Brain microvascular endothelial cell (primary cell): Measurements from ENCODE around the gene DBP.
"Not testable (repeated sequence)": the region's sequence is repeated elsewhere in the genome, so short reads cannot be mapped to it uniquely, and the experiment has no call there.

ENCODE experiments used
- DNase-seq: peaks from one replicate; pipeline ENCODE4 v3.0.0-alpha.2; 2020
- H3K27ac ChIP-seq: fragments of 250-450 bp; sonication (Bioruptor Pico); 2 replicates; pipeline ENCODE4 v1.5.1; 2020; ENCODE audit warnings: mild to moderate bottlenecking, moderate library complexity
- H3K27me3 ChIP-seq: fragments of 250-450 bp; sonication (Bioruptor Pico); replicated peaks from 2 replicates; pipeline ENCODE4 v1.5.1; 2020; ENCODE audit warnings: mild to moderate bottlenecking
- H3K36me3 ChIP-seq: fragments of 250-450 bp; sonication (Bioruptor Pico); replicated peaks from 2 replicates; pipeline ENCODE4 v1.5.1; 2020; ENCODE audit warnings: mild to moderate bottlenecking
- H3K4me3 ChIP-seq: 2 replicates; pipeline ENCODE4 v1.5.1; 2011; ENCODE audit warnings: low read depth, mild to moderate bottlenecking, control low read depth, low read length, moderate library complexity
- in situ Hi-C: cut with HindIII; loops from 2 replicates; pipeline ENCODE4 v1.10.0; 2017; ENCODE audit warnings: low sequenced_read_pairs, low pct_ligation_motif_present
- TF ChIP-seq, protein P1 (sequence below): IDR thresholded peaks from 2 replicates; pipeline ENCODE4 v1.5.1; 2011; ENCODE audit warnings: low read depth, mild to moderate bottlenecking, moderate library complexity, low read length, control low read depth, inconsistent platforms; ENCODE audit errors: missing control alignments

The DBP gene

DNA sequence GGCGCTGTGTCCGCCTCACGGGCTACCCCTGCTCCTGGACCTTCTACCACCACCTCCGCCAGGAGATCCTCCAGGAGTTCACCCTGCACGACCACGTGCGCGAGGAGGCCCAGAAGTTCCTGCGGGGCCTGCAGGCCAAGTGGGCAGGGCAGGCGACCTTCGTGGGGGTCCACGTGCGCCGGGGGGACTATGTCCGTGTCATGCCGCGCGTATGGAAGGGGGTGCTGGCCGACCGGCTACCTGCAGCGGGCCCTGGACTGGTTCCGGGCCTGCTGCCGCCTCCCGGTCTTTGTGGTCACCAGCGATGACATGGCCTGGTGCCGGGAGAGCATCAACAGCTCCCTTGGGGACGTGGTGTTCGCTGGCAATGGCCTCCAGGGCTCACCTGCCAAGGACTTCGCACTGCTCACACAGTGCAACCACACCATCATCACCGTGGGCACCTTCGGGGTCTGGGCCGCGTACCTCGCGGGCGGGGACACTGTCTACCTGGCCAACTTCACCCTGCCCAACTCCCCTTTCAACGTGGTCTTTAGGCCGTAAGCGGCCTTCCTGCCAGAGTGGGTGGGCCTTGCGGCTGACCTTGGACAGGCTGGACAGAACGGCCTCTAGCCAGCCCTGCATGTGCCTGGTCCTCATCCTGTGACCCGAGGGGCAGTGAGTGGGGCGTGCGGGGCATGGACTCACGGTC is 43.4 kb upstream of the DBP start:
- H3K27ac ChIP-seq = no peak overlapping the region
- no peak overlapping the region for H3K4me3 ChIP-seq
- H3K27me3 ChIP-seq = no peaks in the 10 kb centered on the region
- TF ChIP-seq, protein P1, sequence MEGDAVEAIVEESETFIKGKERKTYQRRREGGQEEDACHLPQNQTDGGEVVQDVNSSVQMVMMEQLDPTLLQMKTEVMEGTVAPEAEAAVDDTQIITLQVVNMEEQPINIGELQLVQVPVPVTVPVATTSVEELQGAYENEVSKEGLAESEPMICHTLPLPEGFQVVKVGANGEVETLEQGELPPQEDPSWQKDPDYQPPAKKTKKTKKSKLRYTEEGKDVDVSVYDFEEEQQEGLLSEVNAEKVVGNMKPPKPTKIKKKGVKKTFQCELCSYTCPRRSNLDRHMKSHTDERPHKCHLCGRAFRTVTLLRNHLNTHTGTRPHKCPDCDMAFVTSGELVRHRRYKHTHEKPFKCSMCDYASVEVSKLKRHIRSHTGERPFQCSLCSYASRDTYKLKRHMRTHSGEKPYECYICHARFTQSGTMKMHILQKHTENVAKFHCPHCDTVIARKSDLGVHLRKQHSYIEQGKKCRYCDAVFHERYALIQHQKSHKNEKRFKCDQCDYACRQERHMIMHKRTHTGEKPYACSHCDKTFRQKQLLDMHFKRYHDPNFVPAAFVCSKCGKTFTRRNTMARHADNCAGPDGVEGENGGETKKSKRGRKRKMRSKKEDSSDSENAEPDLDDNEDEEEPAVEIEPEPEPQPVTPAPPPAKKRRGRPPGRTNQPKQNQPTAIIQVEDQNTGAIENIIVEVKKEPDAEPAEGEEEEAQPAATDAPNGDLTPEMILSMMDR = no peak
- in situ Hi-C loops = no loop called here
- DNase-seq = no peak
- no peaks in the 10 kb centered on the region for H3K36me3 ChIP-seq

DNA sequence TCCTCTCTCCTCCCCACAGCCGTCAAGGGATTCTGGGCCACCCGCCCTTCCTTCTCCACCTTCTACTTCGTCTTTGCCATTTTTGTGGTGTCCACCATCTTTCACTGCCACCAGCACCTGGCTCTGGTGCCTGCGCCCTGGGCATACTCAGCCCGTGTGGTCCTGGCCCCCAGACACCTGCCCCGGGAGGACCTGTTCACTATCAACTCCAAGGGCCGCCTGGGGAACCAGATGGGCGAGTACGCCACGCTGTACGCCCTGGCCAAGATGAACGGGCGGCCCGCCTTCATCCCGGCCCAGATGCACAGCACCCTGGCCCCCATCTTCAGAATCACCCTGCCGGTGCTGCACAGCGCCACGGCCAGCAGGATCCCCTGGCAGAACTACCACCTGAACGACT is 42.8 kb upstream of the DBP start:
- in situ Hi-C loops = not testable (repeated sequence)

DNA sequence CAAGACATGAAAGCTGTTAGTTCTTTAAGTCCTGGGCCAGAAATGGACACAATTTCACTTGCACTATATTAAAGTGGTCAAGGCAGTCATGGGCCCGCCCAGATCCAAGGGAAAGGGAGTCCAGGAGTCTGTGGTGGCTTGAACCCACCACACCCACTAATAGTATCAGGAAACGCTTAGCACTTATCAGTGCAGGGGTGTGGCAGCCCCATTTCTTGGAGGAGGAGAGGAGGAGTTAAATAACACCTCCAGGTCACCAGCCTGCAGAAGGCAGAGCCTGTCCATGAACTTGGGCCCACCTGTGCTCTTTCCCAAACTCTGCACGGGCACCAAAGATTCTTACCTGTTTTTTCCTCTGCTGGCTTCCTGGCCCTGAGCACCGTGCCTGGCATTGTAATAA is 41.0 kb upstream of the DBP start:
- TF ChIP-seq, protein P1 = no peak
- Histone ChIP-seq H3K27ac (no peak overlapping the region), H3K4me3 (no peak overlapping the region), H3K27me3 (no peaks in the 10 kb centered on the region), H3K36me3 (no peaks in the 10 kb centered on the region)
- in situ Hi-C loops = no loop called here
- DNase-seq = no peak

More for the DNA sequence above, 42.8 kb upstream of the DBP start:
- not testable (repeated sequence) for H3K27ac ChIP-seq, H3K36me3 ChIP-seq, DNase-seq, H3K4me3 ChIP-seq, H3K27me3 ChIP-seq

DNA sequence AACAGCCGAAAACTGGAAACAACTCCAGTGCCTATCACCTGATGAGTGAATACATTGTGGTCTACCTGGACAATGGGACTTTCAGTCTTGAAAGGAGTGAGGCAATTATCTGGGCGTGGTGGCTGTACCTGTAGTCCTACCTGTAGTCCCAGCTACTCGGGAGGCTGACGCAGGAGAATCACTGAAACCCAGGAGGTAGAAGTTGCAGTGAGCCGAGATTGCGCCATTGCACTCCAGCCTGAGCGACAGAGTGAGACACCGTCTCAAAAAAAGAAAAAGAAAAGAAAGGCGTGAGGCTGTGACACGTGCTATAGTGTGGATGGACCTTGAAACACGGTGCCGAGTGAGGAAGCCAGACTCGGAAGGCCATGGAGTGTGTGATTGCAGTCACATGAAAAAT is 39.7 kb upstream of the DBP start:
- in situ Hi-C loops = no loop called here

DNA sequence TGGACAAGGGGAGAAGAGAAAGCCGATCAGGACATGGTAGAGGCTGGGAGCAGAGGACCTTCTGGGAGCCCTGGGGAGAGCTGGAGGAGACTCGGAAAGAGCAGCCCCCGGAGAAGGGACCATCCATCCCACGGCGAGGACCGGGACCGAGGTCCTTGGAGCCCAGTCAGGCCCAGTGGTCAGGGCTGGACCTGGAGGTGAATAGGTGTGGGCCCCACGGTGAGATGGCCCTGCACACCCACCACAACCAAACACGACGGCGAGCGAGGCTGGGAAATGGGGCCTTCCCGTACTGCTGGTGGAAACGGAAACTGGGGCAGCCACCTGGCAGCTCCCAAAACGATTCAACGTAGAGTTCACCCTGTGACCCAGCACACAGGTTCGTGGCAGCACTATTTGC is 39.3 kb upstream of the DBP start:
- TF ChIP-seq, protein P1 = no peak
- Histone ChIP-seq H3K4me3 (no peak overlapping the region), H3K36me3 (no peaks in the 10 kb centered on the region), H3K27ac (no peak overlapping the region), H3K27me3 (no peaks in the 10 kb centered on the region)
- no peak for DNase-seq
- in situ Hi-C loops = no loop called here

More for the DNA sequence above, 39.7 kb upstream of the DBP start:
- no peaks in the 10 kb centered on the region for H3K27me3 ChIP-seq
- H3K27ac ChIP-seq = no peak overlapping the region
- H3K36me3 ChIP-seq = no peaks in the 10 kb centered on the region
- H3K4me3 ChIP-seq = no peak overlapping the region
- TF ChIP-seq, protein P1 = no peak
- DNase-seq = no peak

DNA sequence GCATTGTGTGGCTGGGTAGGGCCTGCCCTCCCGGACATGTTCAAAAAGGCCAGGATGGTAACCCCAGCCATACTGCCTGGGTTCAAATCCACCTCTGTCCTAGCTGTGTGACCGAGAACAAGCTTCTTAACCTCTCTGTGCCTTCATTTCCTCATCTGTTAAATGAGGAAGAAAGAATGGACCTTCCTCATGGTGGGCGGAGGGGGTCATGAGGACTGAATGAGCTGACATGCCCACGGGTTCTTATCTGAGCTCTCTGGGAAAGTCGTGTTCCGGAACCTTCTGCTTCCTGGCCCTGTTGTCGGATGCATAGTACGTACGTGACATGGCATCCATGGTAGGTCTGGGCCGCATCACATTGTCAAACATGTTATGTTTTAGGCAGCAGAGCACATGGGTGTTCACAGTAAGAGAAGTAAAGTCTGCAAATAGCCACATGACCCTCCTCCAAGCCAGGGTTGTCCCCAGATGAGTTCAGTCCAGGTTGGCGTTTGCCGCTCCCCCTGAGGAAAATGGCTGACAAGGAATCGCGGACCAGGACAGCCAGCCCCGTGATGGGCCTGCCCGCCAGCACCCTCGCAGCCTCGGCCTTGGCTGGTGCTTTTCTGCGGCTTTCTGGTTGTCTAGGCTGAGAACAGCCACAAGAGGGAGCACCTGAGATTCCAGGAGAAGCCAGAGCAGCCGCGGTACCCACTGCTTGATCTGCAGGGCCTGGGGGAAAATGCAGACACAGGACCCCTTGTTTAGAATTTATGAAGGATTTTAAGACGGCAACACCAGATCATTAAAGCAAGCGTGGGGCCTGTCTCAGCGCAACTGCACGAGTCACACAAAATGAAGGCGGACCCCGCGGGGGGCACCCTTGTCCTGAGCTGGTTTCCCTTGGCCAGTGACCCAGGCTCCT is 38.0 kb upstream of the DBP start:
- H3K36me3 ChIP-seq = no peaks in the 10 kb centered on the region
- no peaks in the 10 kb centered on the region for H3K27me3 ChIP-seq
- H3K27ac ChIP-seq = no peak overlapping the region
- TF ChIP-seq, protein P1 = peak; percentile 90
- peak; percentile 73 for DNase-seq
- in situ Hi-C loops = no loop called here
- H3K4me3 ChIP-seq = no peak overlapping the region
